HepG2 (cell line): Measurements from ENCODE around the gene KRTAP10-2. TPM values are rescaled to one million over a fixed set of nuclear protein-coding genes. Genes with fewer than 3 reads are reported as not detected.

Experiments used
- ATAC-seq: fragments of 200-7000 bp; cut with Tn5 transposase; 3 replicates; pipeline ENCODE4 v1.9.1; 2020; ENCODE audit warnings: mild to moderate bottlenecking, moderate library complexity
- BruUV-seq: library from RNA; stranded (reverse); fragments of 400-500 nt; replicated peaks from 2 replicates; lab custom pipeline; 2021; lab: Mats Ljungman, UMichigan
- CTCF ChIA-PET: fragments of 300-600 bp; formaldehyde crosslinking; extraction: SDS; loops from one replicate; lab custom pipeline; 2021; ENCODE audit warnings: low total read pairs, inconsistent platforms, low intra/inter-chr PET ratio; lab: Yijun Ruan, JAX
- POLR2A ChIA-PET: fragments of 350-600 bp; sonication (Branson Sonifier 250); formaldehyde crosslinking; loops from one replicate; lab custom pipeline; 2020; ENCODE audit warnings: antibody characterized with exemption, inconsistent platforms; lab: Yijun Ruan, JAX
- DNase-seq: peaks from one replicate; pipeline ENCODE4 v3.0.0-alpha.2; 2015; ENCODE audit warnings: low spot score
- FAIRE-seq: peaks from 3 replicates; lab custom pipeline; 2011; peaks lifted over from hg19 to GRCh38; lab: Jason Lieb, UNC
- H2AFZ ChIP-seq: one replicate; pipeline ENCODE4 v1.6.1; 2011; ENCODE audit warnings: low read length, inconsistent platforms
- H3K27ac ChIP-seq: fragments of 300-600 bp; 3 replicates; pipeline ENCODE4 v1.8.0; 2011; ENCODE audit warnings: mixed run types, mild to moderate bottlenecking, mixed read lengths, low read length, inconsistent platforms; ENCODE audit not compliant: insufficient read depth; ENCODE audit errors: extremely low read length
- H3K27me3 ChIP-seq, 2 experiments: fragments of 200-600 bp in 1 of 2; 2 replicates in 1 of 2; 3 replicates in 1 of 2; pipeline versions ENCODE4 v1.6.0 to v1.8.0; 2011; ENCODE audit warnings: low read length in 2 of 2, mild to moderate bottlenecking in 2 of 2, moderate library complexity in 2 of 2, inconsistent platforms in 1 of 2; ENCODE audit not compliant: insufficient read depth in 2 of 2, control insufficient read depth in 1 of 2
- H3K36me3 ChIP-seq, 2 experiments: fragments of 200-600 bp in 1 of 2; replicated peaks in 1 of 2; 2 replicates in 1 of 2; 3 replicates in 1 of 2; pipeline versions ENCODE4 v1.5.1 to v1.8.0; 2011; ENCODE audit warnings: low read length in 2 of 2, inconsistent platforms in 1 of 2; ENCODE audit not compliant: insufficient read depth in 2 of 2, control insufficient read depth in 1 of 2
- H3K4me1 ChIP-seq: 2 replicates; pipeline ENCODE4 v1.5.1; 2012; ENCODE audit warnings: low read length, inconsistent platforms; ENCODE audit not compliant: insufficient read depth
- H3K4me2 ChIP-seq: 2 replicates; pipeline ENCODE4 v1.6.0; 2011; ENCODE audit warnings: low read depth, low read length, inconsistent platforms
- H3K4me3 ChIP-seq, 3 experiments: fragments of 200-600 bp in 1 of 3; sonication (generic), shearing (Covaris generic) in 1 of 3; replicated peaks in 1 of 3; 2 replicates each; pipeline ENCODE4 v1.5.1; 2011 to 2016; ENCODE audit warnings: low read length in 3 of 3, inconsistent platforms in 2 of 3, low read depth in 2 of 3, mild to moderate bottlenecking in 2 of 3, control low read depth in 1 of 3, mixed read lengths in 1 of 3; ENCODE audit not compliant: insufficient read depth in 1 of 3
- H3K79me2 ChIP-seq: one replicate; pipeline ENCODE4 v1.6.1; 2011; ENCODE audit warnings: low read length, inconsistent platforms; ENCODE audit not compliant: insufficient read depth
- H3K9ac ChIP-seq: 2 replicates; pipeline ENCODE4 v1.6.0; 2011; ENCODE audit warnings: mild to moderate bottlenecking, low read depth, low read length, inconsistent platforms; ENCODE audit not compliant: insufficient read depth
- H3K9me3 ChIP-seq: 2 replicates; pipeline ENCODE4 v1.5.1; 2012; ENCODE audit warnings: mild to moderate bottlenecking, low read length
- H4K20me1 ChIP-seq: 2 replicates; pipeline ENCODE4 v1.6.0; 2011; ENCODE audit warnings: inconsistent platforms, mild to moderate bottlenecking, low read length, moderate library complexity; ENCODE audit not compliant: insufficient read depth
- DNMT1 ChIP-seq: sonication (generic); formaldehyde crosslinking; IDR thresholded peaks from 2 replicates; pipeline ENCODE4 v1.5.1; 2020; ENCODE audit warnings: mild to moderate bottlenecking, missing genetic modification reagents
- HNRNPLL ChIP-seq: fragments of 200-400 bp; formaldehyde crosslinking; IDR thresholded peaks from 2 replicates; pipeline ENCODE4 v1.6.1; 2017; ENCODE audit warnings: mild to moderate bottlenecking, low read depth, low read length; ENCODE audit not compliant: poor library complexity, severe bottlenecking
- PAWR ChIP-seq: sonication (generic); formaldehyde crosslinking; IDR thresholded peaks from 2 replicates; pipeline ENCODE4 v1.4.0; 2020; ENCODE audit warnings: missing genetic modification reagents, mild to moderate bottlenecking, borderline replicate concordance
- PITX1 ChIP-seq: sonication (generic); formaldehyde crosslinking; IDR thresholded peaks from 2 replicates; pipeline ENCODE4 v1.5.1; 2020; ENCODE audit warnings: mild to moderate bottlenecking, missing genetic modification reagents
- SP2 ChIP-seq: sonication (generic); formaldehyde crosslinking; IDR thresholded peaks from 2 replicates; pipeline ENCODE4 v1.5.1; 2020; ENCODE audit warnings: mild to moderate bottlenecking, missing genetic modification reagents
- SRSF4 ChIP-seq: fragments of 200-400 bp; formaldehyde crosslinking; IDR thresholded peaks from one replicate; pipeline ENCODE4 v1.6.1; 2018; ENCODE audit warnings: mild to moderate bottlenecking, low read depth, low read length, moderate library complexity; ENCODE audit not compliant: poor library complexity, severe bottlenecking
- ZNF274 ChIP-seq: sonication (generic); formaldehyde crosslinking; IDR thresholded peaks from 2 replicates; pipeline ENCODE4 v1.5.1; 2020; ENCODE audit warnings: mild to moderate bottlenecking, missing genetic modification reagents
- ZNF558 ChIP-seq: sonication (generic); formaldehyde crosslinking; IDR thresholded peaks from 2 replicates; pipeline ENCODE4 v1.9.0; 2022; ENCODE audit warnings: mild to moderate bottlenecking, missing genetic modification reagents, borderline replicate concordance
- ZNF737 ChIP-seq: sonication (generic); formaldehyde crosslinking; IDR thresholded peaks from 2 replicates; pipeline ENCODE4 v1.5.0; 2020; ENCODE audit warnings: missing genetic modification reagents, mild to moderate bottlenecking, borderline replicate concordance
- ZNF790 ChIP-seq: sonication (generic); formaldehyde crosslinking; IDR thresholded peaks from 2 replicates; pipeline ENCODE4 v1.8.0; 2022; ENCODE audit warnings: missing genetic modification reagents, mild to moderate bottlenecking, borderline replicate concordance
- WGBS: methylation state at CpG from one replicate; pipeline ENCODE4 v1.1.6; 2017; ENCODE audit warnings: low lambda C conversion rate; 5-methylcytosine and 5-hydroxymethylcytosine counted together
- in situ Hi-C: cut with HindIII; loops from 2 replicates; pipeline ENCODE4 v1.10.0; 2017; ENCODE audit warnings: low pct_unique_long_range_greater_than_20kb; ENCODE audit not compliant: extremely low pct_ligation_motif_present
- intact Hi-C: fragments of 100-400 bp; cut with micrococcal nuclease; formaldehyde crosslinking; loops from one replicate; pipeline ENCODE4 v1.10.0; 2022; ENCODE audit not compliant: unreplicated experiment
- polyA plus RNA-seq, 8 experiments: library from polyadenylated mRNA; depleted of rRNA in 3 of 8; stranded (reverse) in 7 of 8; unstranded in 1 of 8; fragments of >200 nt; fragmentation: Illumina TruSeq in 4 of 8; extraction: Trizol in 4 of 8; gene quantifications; 2 replicates each; pipeline versions ENCODE4 v1.2.1 to v1.2.3, GENCODE V29; 2011 to 2016; ENCODE audit warnings: low read depth in 4 of 8, missing spikeins in 1 of 8, mixed read lengths in 1 of 8; ENCODE audit not compliant: insufficient read depth in 1 of 8
- total RNA-seq, 5 experiments: library from RNA; depleted of rRNA; stranded (reverse); fragments of >200 nt; fragmentation: Illumina TruSeq; extraction: Trizol; gene quantifications; 2 replicates each; pipeline ENCODE4 v1.2.3, GENCODE V29; 2016; ENCODE audit warnings: low read depth in 1 of 5
- TF ChIP-seq, protein P1 (sequence below): sonication (generic); formaldehyde crosslinking; IDR thresholded peaks from 2 replicates; pipeline ENCODE4 v1.4.0; 2020; ENCODE audit warnings: missing genetic modification reagents
- TF ChIP-seq, protein P2 (sequence below): sonication (generic); formaldehyde crosslinking; IDR thresholded peaks from 2 replicates; pipeline ENCODE4 v1.4.0; 2020; ENCODE audit warnings: mild to moderate bottlenecking, missing genetic modification reagents

KRTAP10-2 gene
- total and polyA plus RNA-seq, 2 of the 13 experiments (the other 11 are each of a cell fraction or from before 2014, with no cell fraction given) = not detected

DNA sequence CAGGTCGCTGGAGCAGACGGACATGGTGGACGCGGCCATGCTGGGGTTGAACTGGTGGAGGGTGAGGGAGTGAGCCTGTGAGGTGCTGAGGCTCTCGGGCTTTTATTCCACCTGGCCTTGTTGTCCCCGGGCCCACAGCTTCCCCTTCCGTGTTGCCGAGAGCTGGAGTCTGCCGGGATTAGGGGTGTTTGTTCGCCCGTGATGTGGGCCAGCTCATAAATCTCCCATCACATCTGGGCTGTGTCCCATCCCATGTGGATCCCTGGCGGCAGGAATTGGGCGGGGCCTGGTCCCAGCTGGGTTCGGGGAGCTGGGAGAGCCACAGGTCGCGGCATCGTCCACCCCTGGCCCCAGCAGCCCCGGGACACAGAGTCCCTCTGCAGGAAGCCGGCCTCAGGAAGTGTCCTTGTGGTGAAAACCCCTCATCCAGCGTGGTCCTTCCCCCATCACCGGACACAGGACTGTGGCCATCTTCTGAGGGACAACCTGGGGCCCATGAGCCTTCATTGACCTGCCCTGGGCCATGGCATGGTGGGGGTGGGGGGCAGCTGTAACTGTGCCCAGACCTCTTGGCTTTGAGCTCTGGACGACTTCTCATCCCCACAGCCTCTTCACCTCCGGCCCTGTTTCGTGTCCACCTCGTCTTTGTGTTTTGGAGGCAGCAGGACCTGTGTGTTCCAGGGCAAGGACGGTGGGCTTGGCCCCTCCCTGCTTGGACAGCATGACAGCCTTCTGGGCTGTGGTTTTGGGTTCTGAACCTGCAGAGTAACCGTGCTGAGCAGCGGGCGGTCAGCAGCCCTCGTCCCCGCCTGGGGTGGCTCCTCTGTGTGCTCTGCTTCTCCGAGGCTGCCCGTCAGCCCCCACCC, 41.4 kb upstream of the KRTAP10-2 start, which contains the start of gene KRTAP10-6:
Gene KRTAP10-6 (minus strand): TSS at position 60 of the 866 bp plus-strand sequence. CDS start 21 bp downstream, at position 39.
- Histone ChIP-seq H3K4me3 (peak within 1 kb of the TSS in 1 of 3 experiments; percentile 4; a peak in 1 of 6 replicates), H3K79me2 (no peaks in the 10 kb centered on the region), H3K9ac (0 out of 2 replicates have a peak within 1 kb of the TSS, but pooled peaks have one; percentile 2), H4K20me1 (no peaks in the 10 kb centered on the region), H3K4me1 (peaks cover 52% of the 10 kb centered on the region), H3K4me2 (peak within 1 kb of the TSS; percentile 59), H3K27me3 (no peaks in the 10 kb centered on the region; a peak in 1 of 5 replicates)
- DNase-seq = no peak
- no TSS peak for BruUV-seq
- TF ChIP-seq, protein P1, sequence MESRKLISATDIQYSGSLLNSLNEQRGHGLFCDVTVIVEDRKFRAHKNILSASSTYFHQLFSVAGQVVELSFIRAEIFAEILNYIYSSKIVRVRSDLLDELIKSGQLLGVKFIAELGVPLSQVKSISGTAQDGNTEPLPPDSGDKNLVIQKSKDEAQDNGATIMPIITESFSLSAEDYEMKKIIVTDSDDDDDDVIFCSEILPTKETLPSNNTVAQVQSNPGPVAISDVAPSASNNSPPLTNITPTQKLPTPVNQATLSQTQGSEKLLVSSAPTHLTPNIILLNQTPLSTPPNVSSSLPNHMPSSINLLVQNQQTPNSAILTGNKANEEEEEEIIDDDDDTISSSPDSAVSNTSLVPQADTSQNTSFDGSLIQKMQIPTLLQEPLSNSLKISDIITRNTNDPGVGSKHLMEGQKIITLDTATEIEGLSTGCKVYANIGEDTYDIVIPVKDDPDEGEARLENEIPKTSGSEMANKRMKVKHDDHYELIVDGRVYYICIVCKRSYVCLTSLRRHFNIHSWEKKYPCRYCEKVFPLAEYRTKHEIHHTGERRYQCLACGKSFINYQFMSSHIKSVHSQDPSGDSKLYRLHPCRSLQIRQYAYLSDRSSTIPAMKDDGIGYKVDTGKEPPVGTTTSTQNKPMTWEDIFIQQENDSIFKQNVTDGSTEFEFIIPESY (CRISPR knock-in tag) = peak; percentile 39; the same call in 1 of the 2 replicates
- TF ChIP-seq PITX1 (CRISPR knock-in tag) = 0 out of 2 replicates have a peak, but pooled peaks have one; percentile 27
- TF ChIP-seq, protein P2, sequence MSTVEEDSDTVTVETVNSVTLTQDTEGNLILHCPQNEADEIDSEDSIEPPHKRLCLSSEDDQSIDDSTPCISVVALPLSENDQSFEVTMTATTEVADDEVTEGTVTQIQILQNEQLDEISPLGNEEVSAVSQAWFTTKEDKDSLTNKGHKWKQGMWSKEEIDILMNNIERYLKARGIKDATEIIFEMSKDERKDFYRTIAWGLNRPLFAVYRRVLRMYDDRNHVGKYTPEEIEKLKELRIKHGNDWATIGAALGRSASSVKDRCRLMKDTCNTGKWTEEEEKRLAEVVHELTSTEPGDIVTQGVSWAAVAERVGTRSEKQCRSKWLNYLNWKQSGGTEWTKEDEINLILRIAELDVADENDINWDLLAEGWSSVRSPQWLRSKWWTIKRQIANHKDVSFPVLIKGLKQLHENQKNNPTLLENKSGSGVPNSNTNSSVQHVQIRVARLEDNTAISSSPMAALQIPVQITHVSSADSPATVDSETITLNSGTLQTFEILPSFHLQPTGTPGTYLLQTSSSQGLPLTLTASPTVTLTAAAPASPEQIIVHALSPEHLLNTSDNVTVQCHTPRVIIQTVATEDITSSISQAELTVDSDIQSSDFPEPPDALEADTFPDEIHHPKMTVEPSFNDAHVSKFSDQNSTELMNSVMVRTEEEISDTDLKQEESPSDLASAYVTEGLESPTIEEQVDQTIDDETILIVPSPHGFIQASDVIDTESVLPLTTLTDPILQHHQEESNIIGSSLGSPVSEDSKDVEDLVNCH (CRISPR knock-in tag) = no peak
- no peak for TF ChIP-seq ZNF558
- no peak for TF ChIP-seq ZNF790
- TF ChIP-seq ZNF274 (CRISPR knock-in tag) = no peak
- TF ChIP-seq ZNF737 (CRISPR knock-in tag) = 0 out of 2 replicates have a peak, but pooled peaks have one; percentile 12
- 0 out of 2 replicates have a peak, but pooled peaks have one; percentile 41 for TF ChIP-seq DNMT1 (CRISPR knock-in tag)
- TF ChIP-seq HNRNPLL = no peak
- TF ChIP-seq SP2 (CRISPR knock-in tag) = 0 out of 2 replicates have a peak, but pooled peaks have one; percentile 26
- TF ChIP-seq PAWR (CRISPR knock-in tag) = no peak
- TF ChIP-seq SRSF4 = no peak
- TF ChIP-seq, all 625 proteins: peak for 5
- CTCF ChIA-PET = no interaction called here
- in situ Hi-C loops (no loop called here), intact Hi-C loops (no loop called here)
- no peaks in the 10 kb centered on the region for H3K36me3 ChIP-seq
- no peaks in the 10 kb centered on the region for H3K9me3 ChIP-seq
- FAIRE-seq = no peak
- 83% methylated on average over 20 of the region's 33 CpGs for WGBS
- POLR2A ChIA-PET = no interaction called here
- peak; percentile 8; the same call in 2 of the 3 replicates for ATAC-seq
- H2AFZ ChIP-seq = no peak within 1 kb of the TSS
- peak within 1 kb of the TSS; percentile 80 for H3K27ac ChIP-seq
